HG03039 (cell line): Measurements from ENCODE around the gene FIBIN.
"Not testable (repeated sequence)": the region's sequence is repeated elsewhere in the genome, so short reads cannot be mapped to it uniquely, and the experiment has no call there.

Experiments used
- ATAC-seq: cut with Tn5 transposase; IDR thresholded peaks from one replicate; pipeline ENCODE4 v1.9.1; 2021; ENCODE audit warnings: mild to moderate bottlenecking, moderate library complexity; ENCODE audit not compliant: unreplicated experiment

The FIBIN gene

GRCh38 chr11:26993965-26994457, at the start of gene FIBIN:
Gene FIBIN (plus strand): TSS chr11:26994112. CDS start chr11:26994527, 415 bp downstream.
- no peak for ATAC-seq

GRCh38 chr11:26944866-26945664, 48.8 kb upstream of the FIBIN start:
- no peak for ATAC-seq

- ATAC-seq: no peak
Observed at GRCh38 chr11:26946257-26946716, 47.6 kb upstream of the FIBIN start.

- no peak for ATAC-seq
Observed at GRCh38 chr11:26947379-26947844, 46.5 kb upstream of the FIBIN start.

- no peak for ATAC-seq
Observed at GRCh38 chr11:26947904-26948639, 45.8 kb upstream of the FIBIN start.

- ATAC-seq: no peak
Observed at GRCh38 chr11:26948881-26949280, 45.0 kb upstream of the FIBIN start.

- ATAC-seq: no peak
Observed at GRCh38 chr11:26949846-26950245, 44.1 kb upstream of the FIBIN start.

- no peak for ATAC-seq
Observed at GRCh38 chr11:26950260-26950719, 43.6 kb upstream of the FIBIN start.

GRCh38 chr11:26951809-26952515, 42.0 kb upstream of the FIBIN start:
- no peak for ATAC-seq

- no peak for ATAC-seq
Observed at GRCh38 chr11:26953770-26954392, 40.0 kb upstream of the FIBIN start.

- ATAC-seq: no peak
Observed at GRCh38 chr11:26958005-26958701, 35.8 kb upstream of the FIBIN start.

GRCh38 chr11:26958702-26959049, 35.2 kb upstream of the FIBIN start:
- ATAC-seq: no peak

- no peak for ATAC-seq
Observed at GRCh38 chr11:26960281-26960680, 33.6 kb upstream of the FIBIN start.

- no peak for ATAC-seq
Observed at GRCh38 chr11:26963764-26964163, 30.1 kb upstream of the FIBIN start.

- ATAC-seq: no peak
Observed at GRCh38 chr11:26964339-26964738, 29.6 kb upstream of the FIBIN start.

GRCh38 chr11:26964847-26965485, 28.9 kb upstream of the FIBIN start:
- ATAC-seq: not testable (repeated sequence)

GRCh38 chr11:26971961-26972360, 22.0 kb upstream of the FIBIN start:
- ATAC-seq: no peak

- no peak for ATAC-seq
Observed at GRCh38 chr11:26974069-26974783, 19.7 kb upstream of the FIBIN start.

GRCh38 chr11:26974996-26975395, 18.9 kb upstream of the FIBIN start:
- no peak for ATAC-seq
